BLaER1 treated with 17β-estradiol and CSF1 and Interleukin-3, amounts not matched to agents 10 nM and 100 nM (cell line): ENCODE data around the gene DIP2C.
A peak's percentile ranks its signal among the peaks of the same experiment; 100 is the strongest.

Experiments used
- H3K27ac ChIP-seq, 11 experiments: shearing (Covaris generic); formaldehyde crosslinking; 2 replicates each; pipeline ENCODE4 v1.8.1; 2022
- H3K27me3 ChIP-seq, 11 experiments: shearing (Covaris generic); formaldehyde crosslinking; 2 replicates each; pipeline ENCODE4 v1.8.1; 2022
- H3K36me3 ChIP-seq, 11 experiments: shearing (Covaris generic); formaldehyde crosslinking; 2 replicates each; pipeline ENCODE4 v1.8.1; 2022
- H3K4me1 ChIP-seq, 10 experiments: shearing (Covaris generic); formaldehyde crosslinking; 2 replicates each; pipeline ENCODE4 v1.8.1; 2022
- H3K4me2 ChIP-seq, 11 experiments: shearing (Covaris generic); formaldehyde crosslinking; 2 replicates each; pipeline ENCODE4 v1.8.1; 2022
- H3K4me3 ChIP-seq, 10 experiments: shearing (Covaris generic); formaldehyde crosslinking; 2 replicates each; pipeline ENCODE4 v1.8.1; 2022
- H3K9ac ChIP-seq, 11 experiments: shearing (Covaris generic); formaldehyde crosslinking; 2 replicates each; pipeline ENCODE4 v1.8.1; 2022
- H3K9me3 ChIP-seq, 11 experiments: shearing (Covaris generic); formaldehyde crosslinking; replicated peaks in 1 of 11; 2 replicates each; pipeline ENCODE4 v1.8.1; 2022
- H4K20me1 ChIP-seq, 11 experiments: shearing (Covaris generic); formaldehyde crosslinking; 2 replicates each; pipeline ENCODE4 v1.8.1; 2022
- Cebpa-rat ChIP-seq, 11 experiments: shearing (Covaris generic); IDR thresholded peaks; 2 replicates each; pipeline ENCODE4 v1.8.1; 2022

Gene DIP2C

GRCh38 chr10:670038-670437 lies 19.4 kb downstream of the DIP2C start:
- H3K36me3 ChIP-seq = no peaks in the 10 kb centered on the region; a peak in 1 of 22 replicates
- TF ChIP-seq Cebpa-rat (IDR thresholded peaks at IDR 0.05) = no peak
- peaks cover 14 to 34% (median 24%) of the 10 kb centered on the region in 11 experiments; a peak in 20 of 22 replicates for H3K9me3 ChIP-seq
- peaks cover 0 to 34% (median 16%) of the 10 kb centered on the region in 10 experiments; a peak in 18 of 20 replicates for H3K4me1 ChIP-seq
- H3K4me3 ChIP-seq = no peak overlapping the region
- peaks cover 0 to 67% (median 24%) of the 10 kb centered on the region in 11 experiments; a peak in 12 of 22 replicates for H4K20me1 ChIP-seq
- no peak overlapping the region for H3K27ac ChIP-seq
- H3K27me3 ChIP-seq = peaks cover 0 to 17% (median 0%) of the 10 kb centered on the region in 11 experiments; a peak in 3 of 22 replicates
- H3K4me2 ChIP-seq = no peak overlapping the region
- no peak overlapping the region for H3K9ac ChIP-seq

- Histone ChIP-seq H3K4me1 (peaks cover 0 to 40% (median 20%) of the 10 kb centered on the region in 10 experiments; a peak in 18 of 20 replicates), H4K20me1 (peaks cover 0 to 77% (median 28%) of the 10 kb centered on the region in 11 experiments; a peak in 15 of 22 replicates), H3K9me3 (peaks cover 8 to 23% (median 19%) of the 10 kb centered on the region in 11 experiments; a peak in 20 of 22 replicates), H3K27me3 (peaks cover 0 to 22% (median 0%) of the 10 kb centered on the region in 11 experiments; a peak in 5 of 22 replicates), H3K36me3 (no peaks in the 10 kb centered on the region; a peak in 1 of 22 replicates), H3K9ac (no peak overlapping the region), H3K4me2 (no peak overlapping the region), H3K4me3 (no peak overlapping the region), H3K27ac (no peak overlapping the region)
- TF ChIP-seq Cebpa-rat (IDR thresholded peaks at IDR 0.05) = no peak
Measured at GRCh38 chr10:668786-669485, 20.5 kb downstream of the DIP2C start.

GRCh38 chr10:667602-668143 lies 21.8 kb downstream of the DIP2C start:
- no peak for TF ChIP-seq Cebpa-rat (IDR thresholded peaks at IDR 0.05)
- Histone ChIP-seq H3K27ac (no peak overlapping the region), H3K4me2 (peak overlapping the region in 8 of 11 experiments; percentile 42 to 72 (median 64); a peak in 12 of 22 replicates), H3K9ac (no peak overlapping the region), H3K27me3 (peaks cover 0 to 35% (median 0%) of the 10 kb centered on the region in 11 experiments; a peak in 6 of 22 replicates), H4K20me1 (peaks cover 0 to 85% (median 40%) of the 10 kb centered on the region in 11 experiments; a peak in 16 of 22 replicates), H3K4me1 (peaks cover 1 to 52% (median 32%) of the 10 kb centered on the region in 10 experiments; a peak in 18 of 20 replicates), H3K4me3 (no peak overlapping the region), H3K9me3 (peaks cover 6 to 14% (median 9%) of the 10 kb centered on the region in 11 experiments; a peak in 17 of 22 replicates), H3K36me3 (no peaks in the 10 kb centered on the region)

GRCh38 chr10:667096-667495 lies 22.4 kb downstream of the DIP2C start:
- Histone ChIP-seq H4K20me1 (peaks cover 0 to 85% (median 46%) of the 10 kb centered on the region in 11 experiments; a peak in 18 of 22 replicates), H3K27ac (peak overlapping the region in 1 of 11 experiments; percentile 7; a peak in 1 of 22 replicates), H3K27me3 (peaks cover 0 to 40% (median 0%) of the 10 kb centered on the region in 11 experiments; a peak in 6 of 22 replicates), H3K36me3 (no peaks in the 10 kb centered on the region), H3K4me3 (no peak overlapping the region), H3K4me1 (peaks cover 5 to 58% (median 37%) of the 10 kb centered on the region in 10 experiments; a peak in 19 of 20 replicates), H3K9ac (no peak overlapping the region; a peak in 1 of 22 replicates), H3K9me3 (peaks cover 4 to 11% (median 5%) of the 10 kb centered on the region in 11 experiments; a peak in 17 of 22 replicates), H3K4me2 (peak overlapping the region in 9 of 11 experiments; percentile 22 to 72 (median 64); a peak in 17 of 22 replicates)
- TF ChIP-seq Cebpa-rat (IDR thresholded peaks at IDR 0.05) = no peak

DNA sequence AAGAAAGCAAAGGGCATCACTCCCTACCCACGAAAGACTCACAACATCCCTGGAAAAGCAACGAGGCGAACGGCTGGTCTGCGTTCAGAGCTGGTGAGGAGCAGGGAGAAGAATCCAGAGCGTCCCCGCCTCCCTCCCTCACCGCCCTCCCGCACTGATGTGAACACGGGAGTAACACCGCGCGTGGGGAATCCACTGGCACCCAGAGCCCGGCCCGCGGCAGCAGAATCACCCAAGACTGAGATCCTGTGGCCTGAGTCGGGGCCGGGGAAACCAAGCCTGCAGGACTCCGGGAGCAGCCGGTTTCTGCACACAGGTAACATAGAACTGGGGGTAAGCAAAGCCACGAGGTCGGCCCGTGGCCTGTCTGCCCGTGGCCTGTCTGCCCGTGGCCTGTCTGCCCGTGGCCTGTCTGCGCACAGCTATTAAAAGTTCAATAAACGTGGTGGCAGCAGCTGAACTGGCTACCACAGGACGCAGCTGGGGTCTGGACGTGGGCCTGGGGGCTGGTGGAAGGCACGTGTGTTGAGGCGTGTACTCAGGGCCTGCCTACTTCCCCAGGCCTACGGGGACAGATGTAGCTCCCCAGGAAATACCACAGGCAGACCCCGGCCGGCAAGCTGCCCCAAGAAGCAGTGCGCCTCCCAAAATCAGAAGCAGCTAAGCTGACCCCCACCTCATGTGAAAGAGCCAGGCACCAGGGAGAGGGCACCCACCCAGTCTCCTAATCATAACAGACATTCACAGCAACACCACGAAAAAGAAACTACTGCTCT lies 23.0 kb downstream of the DIP2C start:
- H3K4me3 ChIP-seq = no peak overlapping the region
- H3K9me3 ChIP-seq = peaks cover 0 to 6% (median 0%) of the 10 kb centered on the region in 11 experiments; a peak in 3 of 22 replicates
- H3K27ac ChIP-seq = peak overlapping the region in 2 of 11 experiments; percentile 7 to 10; a peak in 1 of 22 replicates
- peaks cover under 1 to 91% (median 53%) of the 10 kb centered on the region in 11 experiments; a peak in 19 of 22 replicates for H4K20me1 ChIP-seq
- H3K9ac ChIP-seq = peak overlapping the region in 3 of 11 experiments; percentile 10 to 57 (median 16); a peak in 3 of 22 replicates
- H3K36me3 ChIP-seq = no peaks in the 10 kb centered on the region
- peaks cover 5 to 65% (median 44%) of the 10 kb centered on the region in 10 experiments; a peak in 19 of 20 replicates for H3K4me1 ChIP-seq
- H3K27me3 ChIP-seq = peaks cover 0 to 46% (median 0%) of the 10 kb centered on the region in 11 experiments; a peak in 6 of 22 replicates
- TF ChIP-seq Cebpa-rat (IDR thresholded peaks at IDR 0.05) = no peak
- peak overlapping the region in 10 of 11 experiments; percentile 11 to 72 (median 61); a peak in 20 of 22 replicates for H3K4me2 ChIP-seq

- Histone ChIP-seq H3K4me2 (peak overlapping the region in 2 of 11 experiments; percentile 65 to 72; a peak in 4 of 22 replicates), H3K9me3 (peaks cover 0 to under 1% (median 0%) of the 10 kb centered on the region in 11 experiments; a peak in 1 of 22 replicates), H3K27me3 (peaks cover 0 to 54% (median 0%) of the 10 kb centered on the region in 11 experiments; a peak in 8 of 22 replicates), H3K27ac (no peak overlapping the region), H4K20me1 (peaks cover 5 to 94% (median 61%) of the 10 kb centered on the region in 11 experiments; a peak in 19 of 22 replicates), H3K36me3 (no peaks in the 10 kb centered on the region), H3K9ac (no peak overlapping the region), H3K4me1 (peaks cover 5 to 73% (median 52%) of the 10 kb centered on the region in 10 experiments), H3K4me3 (no peak overlapping the region)
- TF ChIP-seq Cebpa-rat (IDR thresholded peaks at IDR 0.05) = no peak
Measured at GRCh38 chr10:665579-666091, 23.8 kb downstream of the DIP2C start.

GRCh38 chr10:664893-665292 lies 24.6 kb downstream of the DIP2C start:
- H3K36me3 ChIP-seq = no peaks in the 10 kb centered on the region
- no peak overlapping the region for H3K27ac ChIP-seq
- peaks cover 7 to 80% (median 59%) of the 10 kb centered on the region in 10 experiments for H3K4me1 ChIP-seq
- peaks cover 0 to 62% (median 0%) of the 10 kb centered on the region in 11 experiments; a peak in 8 of 22 replicates for H3K27me3 ChIP-seq
- no peak for TF ChIP-seq Cebpa-rat (IDR thresholded peaks at IDR 0.05)
- no peak overlapping the region for H3K9ac ChIP-seq
- H3K4me2 ChIP-seq = 0 out of 22 replicates have a peak overlapping the region, but pooled peaks of 1 of the 11 experiments have one; percentile 72
- no peaks in the 10 kb centered on the region for H3K9me3 ChIP-seq
- no peak overlapping the region for H3K4me3 ChIP-seq
- H4K20me1 ChIP-seq = peaks cover 5 to 95% (median 68%) of the 10 kb centered on the region in 11 experiments; a peak in 19 of 22 replicates

GRCh38 chr10:664301-664700 lies 25.2 kb downstream of the DIP2C start:
- H3K27me3 ChIP-seq = peaks cover 0 to 66% (median 0%) of the 10 kb centered on the region in 11 experiments; a peak in 8 of 22 replicates
- no peaks in the 10 kb centered on the region for H3K36me3 ChIP-seq
- H3K4me2 ChIP-seq = peak overlapping the region in 8 of 11 experiments; percentile 21 to 82 (median 56); a peak in 16 of 22 replicates
- H4K20me1 ChIP-seq = peaks cover 5 to 96% (median 74%) of the 10 kb centered on the region in 11 experiments; a peak in 19 of 22 replicates
- no peak overlapping the region for H3K4me3 ChIP-seq
- H3K9me3 ChIP-seq = no peaks in the 10 kb centered on the region
- no peak for TF ChIP-seq Cebpa-rat (IDR thresholded peaks at IDR 0.05)
- H3K4me1 ChIP-seq = peaks cover 13 to 86% (median 65%) of the 10 kb centered on the region in 10 experiments
- no peak overlapping the region for H3K9ac ChIP-seq
- no peak overlapping the region for H3K27ac ChIP-seq
